HepG2 (cell line): ENCODE measurements around the gene SRSF7. TPM values are rescaled to one million over a fixed set of nuclear protein-coding genes. Genes with fewer than 3 reads are reported as not detected.
A peak's percentile ranks its signal among the peaks of the same experiment; 100 is the strongest.

Source experiments
- AHR ChIP-seq: IDR thresholded peaks from 2 replicates; pipeline ENCODE4 v1.6.1; 2018; ENCODE audit warnings: missing genetic modification reagents, missing compliant biosample characterization
- BRCA1 ChIP-seq: sonication (generic); formaldehyde crosslinking; IDR thresholded peaks from 2 replicates; pipeline ENCODE4 v1.4.0; 2020; ENCODE audit warnings: missing genetic modification reagents
- ETV5 ChIP-seq: IDR thresholded peaks from 2 replicates; pipeline ENCODE4 v1.6.1; 2018; ENCODE audit warnings: missing biosample characterization, missing genetic modification reagents, inconsistent platforms, borderline replicate concordance
- RFX3 ChIP-seq: IDR thresholded peaks from 2 replicates; pipeline ENCODE4 v1.6.1; 2016; ENCODE audit warnings: missing biosample characterization, missing genetic modification reagents
- SNRNP70 ChIP-seq: fragments of 200-400 bp; formaldehyde crosslinking; IDR thresholded peaks from 2 replicates; pipeline ENCODE4 v1.6.1; 2017; ENCODE audit warnings: mild to moderate bottlenecking, low read depth, low read length, moderate library complexity
- ZIK1 ChIP-seq: sonication (generic); formaldehyde crosslinking; IDR thresholded peaks from 2 replicates; pipeline ENCODE4 v1.5.0; 2020; ENCODE audit warnings: mild to moderate bottlenecking, low read depth, missing genetic modification reagents, borderline replicate concordance
- ZNF142 ChIP-seq: sonication (generic); formaldehyde crosslinking; IDR thresholded peaks from 2 replicates; pipeline ENCODE4 v1.4.0; 2020; ENCODE audit warnings: missing genetic modification reagents
- ZNF317 ChIP-seq: sonication (generic); formaldehyde crosslinking; IDR thresholded peaks from 2 replicates; pipeline ENCODE4 v1.5.0; 2020; ENCODE audit warnings: mild to moderate bottlenecking, missing genetic modification reagents
- polyA plus RNA-seq, 8 experiments: library from polyadenylated mRNA; depleted of rRNA in 3 of 8; stranded (reverse) in 7 of 8; unstranded in 1 of 8; fragments of >200 nt; fragmentation: Illumina TruSeq in 4 of 8; extraction: Trizol in 4 of 8; gene quantifications; 2 replicates each; pipeline versions ENCODE4 v1.2.1 to v1.2.3, GENCODE V29; 2011 to 2016; ENCODE audit warnings: low read depth in 4 of 8, missing spikeins in 1 of 8, mixed read lengths in 1 of 8; ENCODE audit not compliant: insufficient read depth in 1 of 8
- total RNA-seq, 5 experiments: library from RNA; depleted of rRNA; stranded (reverse); fragments of >200 nt; fragmentation: Illumina TruSeq; extraction: Trizol; gene quantifications; 2 replicates each; pipeline ENCODE4 v1.2.3, GENCODE V29; 2016; ENCODE audit warnings: low read depth in 1 of 5

SRSF7 gene
- total and polyA plus RNA-seq, 2 of the 13 experiments (the other 11 are each of a cell fraction or from before 2014, with no cell fraction given), result 172 to 275 TPM

- TF ChIP-seq ZNF142 (peak; percentile 95), BRCA1 (no peak), ZIK1 (no peak), ETV5 (no peak), ZNF317 (no peak), SNRNP70 (no peak), AHR (CRISPR knock-in tag) (no peak), RFX3 (CRISPR knock-in tag) (no peak)
These were observed 910 bp downstream of the SRSF7 start (continued) for GRCh38 chr2:38750011-38750890.
